Measurements from ENCODE around the gene FBXO31. TPM values are rescaled to one million over a fixed set of nuclear protein-coding genes. Genes with fewer than 3 reads are reported as not detected.

Gene FBXO31
- total RNA-seq, 6 experiments from 2014 or later: 23.0 to 30.0 (median 25.1) TPM

- Mint-ChIP-seq H3K27me3 (ENCODE audit: insufficient read depth) (no peaks in the 10 kb centered on the region; the same call in 1 of the 2 replicates), H3K9me3 (no peaks in the 10 kb centered on the region), H3K4me3 (no peak overlapping the region), H3K27ac (no peak overlapping the region), H3K36me3 (ENCODE audit: low read depth) (no peaks in the 10 kb centered on the region; the same call in 1 of the 2 replicates), H3K4me1 (ENCODE audit: low read depth) (peaks cover 33% of the 10 kb centered on the region)
- TF ChIP-seq, protein P1, sequence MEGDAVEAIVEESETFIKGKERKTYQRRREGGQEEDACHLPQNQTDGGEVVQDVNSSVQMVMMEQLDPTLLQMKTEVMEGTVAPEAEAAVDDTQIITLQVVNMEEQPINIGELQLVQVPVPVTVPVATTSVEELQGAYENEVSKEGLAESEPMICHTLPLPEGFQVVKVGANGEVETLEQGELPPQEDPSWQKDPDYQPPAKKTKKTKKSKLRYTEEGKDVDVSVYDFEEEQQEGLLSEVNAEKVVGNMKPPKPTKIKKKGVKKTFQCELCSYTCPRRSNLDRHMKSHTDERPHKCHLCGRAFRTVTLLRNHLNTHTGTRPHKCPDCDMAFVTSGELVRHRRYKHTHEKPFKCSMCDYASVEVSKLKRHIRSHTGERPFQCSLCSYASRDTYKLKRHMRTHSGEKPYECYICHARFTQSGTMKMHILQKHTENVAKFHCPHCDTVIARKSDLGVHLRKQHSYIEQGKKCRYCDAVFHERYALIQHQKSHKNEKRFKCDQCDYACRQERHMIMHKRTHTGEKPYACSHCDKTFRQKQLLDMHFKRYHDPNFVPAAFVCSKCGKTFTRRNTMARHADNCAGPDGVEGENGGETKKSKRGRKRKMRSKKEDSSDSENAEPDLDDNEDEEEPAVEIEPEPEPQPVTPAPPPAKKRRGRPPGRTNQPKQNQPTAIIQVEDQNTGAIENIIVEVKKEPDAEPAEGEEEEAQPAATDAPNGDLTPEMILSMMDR (IDR thresholded peaks at IDR 0.05): no peak
- DNase-seq: no peak
Measured at GRCh38 chr16:87372305-87372704, 11.3 kb downstream of the FBXO31 start.

- peaks cover 25% of the 10 kb centered on the region for H3K4me1 Mint-ChIP-seq (ENCODE audit: low read depth)
- H3K4me3 Mint-ChIP-seq: no peak overlapping the region
- TF ChIP-seq, protein P1 (IDR thresholded peaks at IDR 0.05): no peak
- no peaks in the 10 kb centered on the region; the same call in 1 of the 2 replicates for H3K36me3 Mint-ChIP-seq (ENCODE audit: low read depth)
- DNase-seq: no peak
- H3K9me3 Mint-ChIP-seq: no peaks in the 10 kb centered on the region
- H3K27me3 Mint-ChIP-seq (ENCODE audit: insufficient read depth): no peaks in the 10 kb centered on the region; the same call in 1 of the 2 replicates
- H3K27ac Mint-ChIP-seq: no peak overlapping the region
Measured at GRCh38 chr16:87371261-87371866, 12.2 kb downstream of the FBXO31 start.

DNA sequence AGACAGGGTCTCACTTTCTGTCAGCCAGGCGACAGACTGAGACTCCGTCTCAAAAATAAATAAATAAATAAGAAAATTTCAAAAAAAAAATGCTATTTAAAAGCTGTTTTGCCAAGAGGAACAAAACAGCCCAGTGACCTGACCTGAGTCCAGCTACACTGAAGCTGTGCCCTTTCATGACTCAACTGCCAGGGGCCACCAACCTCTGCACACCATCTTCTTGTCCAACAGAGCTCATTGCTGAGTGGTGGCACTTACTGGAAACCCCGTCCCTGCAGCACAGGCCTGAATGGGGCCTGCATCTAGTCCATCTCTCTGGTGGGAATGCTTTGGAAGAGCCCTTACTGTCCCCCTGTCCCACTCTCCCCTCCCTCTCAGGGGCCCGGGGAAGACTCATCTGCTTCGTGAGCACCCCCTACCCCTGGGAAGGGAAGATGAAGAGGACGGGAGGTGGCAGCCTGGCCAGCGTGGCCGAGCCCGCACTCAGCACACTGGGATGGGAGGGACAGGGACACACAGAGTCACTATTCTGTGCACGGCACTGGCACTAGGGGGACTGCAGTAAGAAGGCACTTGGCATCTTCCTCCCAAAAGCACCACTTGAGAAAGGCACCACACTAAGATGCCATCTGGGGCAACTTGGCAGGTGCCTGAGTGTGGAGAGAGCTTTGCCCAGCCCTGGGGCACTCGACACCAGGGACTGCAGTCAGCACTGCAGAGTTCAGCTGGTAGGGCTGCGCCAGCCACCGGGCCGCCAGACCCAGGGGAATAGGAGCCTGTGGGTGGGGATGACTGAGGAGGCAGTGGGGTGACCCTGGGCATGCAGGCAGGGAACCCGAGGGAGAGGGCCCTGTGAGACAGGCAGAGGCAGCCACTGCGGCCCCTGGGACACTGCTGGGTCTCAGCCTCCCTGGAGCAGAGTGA lies 13.5 kb downstream of the FBXO31 start:
- Mint-ChIP-seq H3K36me3 (ENCODE audit: low read depth) (no peaks in the 10 kb centered on the region; the same call in 1 of the 2 replicates), H3K9me3 (no peaks in the 10 kb centered on the region), H3K4me1 (ENCODE audit: low read depth) (peaks cover 16% of the 10 kb centered on the region), H3K27ac (no peak overlapping the region; the same call in 1 of the 2 replicates), H3K27me3 (ENCODE audit: insufficient read depth) (no peaks in the 10 kb centered on the region; the same call in 1 of the 2 replicates), H3K4me3 (no peak overlapping the region)
- TF ChIP-seq, protein P1 (IDR thresholded peaks at IDR 0.05): no peak
- no peak for DNase-seq

DNA sequence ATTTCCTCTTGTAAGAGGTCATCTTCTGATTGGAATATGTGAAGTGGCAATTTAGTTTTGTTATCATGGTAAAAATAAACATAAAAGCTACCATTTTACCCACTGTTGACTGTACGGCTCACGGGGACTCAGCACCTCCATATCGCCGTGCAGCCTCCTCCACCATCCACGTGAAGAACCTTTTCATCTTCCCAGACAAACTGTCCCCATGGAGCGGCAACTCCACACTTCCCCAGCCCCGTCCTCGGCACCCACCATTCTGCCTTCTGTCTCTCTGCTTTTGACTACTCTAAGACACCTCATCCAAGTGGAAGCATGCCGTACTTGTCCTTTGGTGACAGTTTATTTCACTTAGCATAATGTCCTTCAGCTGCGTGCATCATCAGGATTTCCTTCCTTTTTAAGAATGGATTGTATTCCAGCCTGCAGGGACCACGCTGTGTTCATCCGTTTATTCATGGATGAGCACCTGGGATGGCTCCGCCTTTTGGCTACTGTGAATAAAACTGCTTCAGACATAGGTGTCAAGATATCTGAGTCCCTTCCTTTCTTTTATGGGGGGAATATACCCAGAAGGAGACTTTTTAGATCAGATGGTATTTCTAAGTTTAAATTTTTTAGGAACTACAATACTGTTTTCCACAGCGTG lies 14.3 kb downstream of the FBXO31 start:
- TF ChIP-seq, protein P1 (IDR thresholded peaks at IDR 0.05): no peak
- DNase-seq: no peak
- H3K9me3 Mint-ChIP-seq: no peaks in the 10 kb centered on the region
- no peaks in the 10 kb centered on the region; the same call in 1 of the 2 replicates for H3K36me3 Mint-ChIP-seq (ENCODE audit: low read depth)
- peaks cover 24% of the 10 kb centered on the region for H3K4me1 Mint-ChIP-seq (ENCODE audit: low read depth)
- H3K27ac Mint-ChIP-seq: no peak overlapping the region
- H3K27me3 Mint-ChIP-seq (ENCODE audit: insufficient read depth): no peaks in the 10 kb centered on the region; the same call in 1 of the 2 replicates
- no peak overlapping the region for H3K4me3 Mint-ChIP-seq

DNA sequence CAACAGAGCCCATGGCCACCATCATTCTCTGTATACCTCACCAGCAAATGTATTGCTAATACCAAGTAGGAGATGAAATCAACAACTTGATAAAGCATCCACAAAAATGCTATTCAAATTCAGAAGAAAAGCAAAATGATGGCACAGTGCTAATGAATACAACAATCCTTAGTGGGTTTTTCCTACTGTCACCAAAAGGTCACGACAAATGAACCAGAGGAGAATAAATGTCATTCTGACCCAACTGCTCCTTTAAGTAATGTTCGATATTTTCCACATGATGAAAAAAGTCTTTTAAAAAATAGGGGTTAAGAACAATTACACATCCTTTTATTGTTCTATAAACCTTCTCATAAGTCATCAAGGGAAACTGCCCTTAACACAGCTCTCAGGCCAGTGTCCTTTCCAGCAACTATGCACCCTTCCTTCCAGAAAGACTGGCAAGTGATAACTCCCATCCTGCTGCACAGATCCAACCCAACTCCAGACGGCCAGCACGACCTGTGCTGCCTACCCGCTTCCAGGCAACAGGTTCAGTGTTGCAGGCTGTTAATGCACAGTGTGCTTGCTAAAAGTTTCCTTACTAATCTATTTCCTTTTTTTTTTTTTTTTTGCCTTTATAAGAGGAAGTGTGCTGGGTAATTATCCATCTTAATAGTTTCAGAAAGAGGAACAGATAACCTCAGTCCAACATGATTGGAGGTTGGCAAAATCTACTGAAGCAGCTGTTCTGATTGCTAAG lies 15.4 kb downstream of the FBXO31 start:
- TF ChIP-seq, protein P1 (IDR thresholded peaks at IDR 0.05): no peak
- Mint-ChIP-seq H3K27me3 (ENCODE audit: insufficient read depth) (no peaks in the 10 kb centered on the region; the same call in 1 of the 2 replicates), H3K36me3 (ENCODE audit: low read depth) (no peaks in the 10 kb centered on the region; the same call in 1 of the 2 replicates), H3K9me3 (no peaks in the 10 kb centered on the region), H3K4me3 (no peak overlapping the region), H3K4me1 (ENCODE audit: low read depth) (peaks cover 35% of the 10 kb centered on the region), H3K27ac (no peak overlapping the region)
- DNase-seq: no peak
